Measurements from ENCODE around the gene PRR19. TPM values are rescaled to one million over a fixed set of nuclear protein-coding genes. Genes with fewer than 3 reads are reported as not detected.
A peak's percentile ranks its signal among the peaks of the same experiment; 100 is the strongest.
"Not testable (repeated sequence)": the region's sequence is repeated elsewhere in the genome, so short reads cannot be mapped to it uniquely, and the experiment has no call there.

Gene PRR19
- total RNA-seq, 4 donors from 2014 or later = 0.23 to 0.30 (median 0.29) TPM; not detected in 1

GRCh38 chr19:42254850-42255765, 46.8 kb upstream of the PRR19 start, which contains the start of gene ERF:
ERF (minus strand) TSS chr19:42255128; CDS start chr19:42254999, 129 bp downstream.
- peak; percentile 94 to 99 for DNase-seq (ENCODE audit: low spot score in 2 of 2)
- 0 to 1% methylated on average over 16 to 63 of the region's 75 CpGs for WGBS, 2 donors
- peak within 1 kb of the TSS; percentile 96 for H3K4me3 ChIP-seq (ENCODE audit: low read depth, poor library complexity, severe bottlenecking)
- TF ChIP-seq CTCF (IDR thresholded peaks at IDR 0.05) (no peak), POLR2A (IDR thresholded peaks at IDR 0.05) (peak in 1 of 2 donors; percentile 88)
- intact Hi-C loops (cut with DNase I; ENCODE audit: low total_unique reads) = no loop called here

DNA sequence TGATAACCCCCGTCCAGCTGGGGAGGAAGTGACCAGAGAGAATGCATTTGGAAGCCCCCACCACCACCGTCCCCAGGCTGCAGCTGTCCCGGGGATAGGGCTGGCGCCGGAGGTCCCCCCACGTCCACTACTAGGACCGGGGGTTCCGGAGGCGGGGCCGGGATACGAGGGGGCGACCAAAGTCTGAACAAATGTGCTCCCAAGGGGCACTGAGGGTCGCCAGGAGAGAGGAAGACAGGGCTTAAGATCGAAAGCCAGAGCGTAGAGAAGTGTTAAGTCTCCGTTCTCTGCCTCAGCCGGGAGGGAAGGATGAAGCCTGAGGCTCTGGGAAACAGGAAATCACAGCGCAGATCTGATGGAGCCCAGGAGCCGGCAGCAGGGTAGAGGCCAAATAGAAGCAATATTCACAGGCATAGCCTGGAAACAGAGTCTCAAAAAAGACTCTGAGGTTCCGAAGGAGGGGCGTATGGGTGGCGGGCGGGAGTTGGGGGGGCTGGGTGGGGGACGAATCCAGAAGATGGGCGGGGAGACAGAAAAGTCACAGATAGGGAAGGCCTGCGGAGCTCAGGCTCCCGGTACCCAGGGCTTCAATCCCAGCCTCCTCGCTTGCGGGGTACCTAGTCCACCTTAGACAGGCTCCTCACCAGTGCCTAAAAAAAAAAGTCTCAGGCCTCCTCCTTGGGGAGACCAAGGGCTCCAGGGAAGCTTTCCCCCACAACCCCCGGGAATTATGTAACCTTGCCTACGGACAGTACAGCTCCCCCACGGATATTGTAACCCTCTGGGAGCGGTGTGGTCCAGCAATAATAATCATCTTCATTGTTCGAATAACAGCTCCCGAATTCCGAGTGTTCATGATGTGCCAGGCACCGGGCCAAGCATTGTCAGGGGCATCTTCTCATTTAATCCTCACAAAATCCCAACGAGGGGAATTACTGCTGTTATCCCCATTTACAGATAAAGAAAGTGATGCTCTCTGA, 45.9 kb upstream of the PRR19 start:
- 6 to 9% methylated on average over 38 of the region's 38 CpGs for WGBS, 2 donors
- TF ChIP-seq CTCF (IDR thresholded peaks at IDR 0.05) = no peak
- no peak for TF ChIP-seq POLR2A (IDR thresholded peaks at IDR 0.05)
- intact Hi-C loops (cut with DNase I; ENCODE audit: low total_unique reads) = no loop called here
- peak overlapping the region; percentile 44 for H3K4me3 ChIP-seq (ENCODE audit: low read depth, poor library complexity, severe bottlenecking)
- DNase-seq (ENCODE audit: low spot score in 2 of 2) = peak; percentile 19 to 93

GRCh38 chr19:42257842-42258241, 44.1 kb upstream of the PRR19 start:
- H3K4me3 ChIP-seq (ENCODE audit: low read depth, poor library complexity, severe bottlenecking); DNase-seq (ENCODE audit: low spot score in 2 of 2); intact Hi-C loops (cut with DNase I; ENCODE audit: low total_unique reads): not testable (repeated sequence)
- 90 to 95% methylated on average over 3 of the region's 3 CpGs for WGBS, 2 donors

DNA sequence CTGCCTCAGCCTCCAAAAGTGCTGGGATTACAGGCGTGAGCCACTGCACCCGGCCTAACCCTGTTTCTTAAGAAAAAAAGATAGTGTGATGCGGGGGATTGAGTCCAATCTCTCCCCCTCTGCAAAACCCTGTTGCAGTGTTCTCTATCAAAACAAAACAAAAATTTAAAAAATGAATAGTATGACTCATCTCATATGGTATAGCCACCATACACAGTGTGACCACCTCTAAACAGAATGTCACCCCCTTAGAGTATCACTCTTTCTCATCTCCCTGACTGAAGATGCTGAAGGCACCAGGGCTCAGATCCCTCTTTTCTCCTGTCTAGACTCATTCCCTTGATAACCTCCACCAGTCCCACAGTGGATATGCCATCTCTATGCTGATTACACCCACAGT, 40.2 kb upstream of the PRR19 start:
- H3K4me3 ChIP-seq (ENCODE audit: low read depth, poor library complexity, severe bottlenecking) = no peak overlapping the region
- WGBS, 2 donors = 94 to 98% methylated on average over 3 of the region's 3 CpGs
- no peak for TF ChIP-seq CTCF (IDR thresholded peaks at IDR 0.05)
- TF ChIP-seq POLR2A (IDR thresholded peaks at IDR 0.05) = no peak
- no peak for DNase-seq (ENCODE audit: low spot score in 2 of 2)
- intact Hi-C loops (cut with DNase I; ENCODE audit: low total_unique reads) = no loop called here

GRCh38 chr19:42266105-42266504, 35.8 kb upstream of the PRR19 start:
- H3K4me3 ChIP-seq (ENCODE audit: low read depth, poor library complexity, severe bottlenecking); intact Hi-C loops (cut with DNase I; ENCODE audit: low total_unique reads); DNase-seq (ENCODE audit: low spot score in 2 of 2): not testable (repeated sequence)
- WGBS, 2 donors = 86 to 89% methylated on average over 4 of the region's 4 CpGs

GRCh38 chr19:42266928-42267603, 34.9 kb upstream of the PRR19 start:
- peak in 1 of 2 donors; percentile 15 for DNase-seq (ENCODE audit: low spot score in 2 of 2)
- 91 to 92% methylated on average over 25 of the region's 25 CpGs for whole genome bisulfite sequencing, 2 donors
- intact Hi-C loops (cut with DNase I; ENCODE audit: low total_unique reads); H3K4me3 ChIP-seq (ENCODE audit: low read depth, poor library complexity, severe bottlenecking): not testable (repeated sequence)
